RCC 7860 (cell line): Measurements from ENCODE around the gene BLVRB.
A peak's percentile ranks its signal among the peaks of the same experiment; 100 is the strongest.
"Not testable (repeated sequence)": the region's sequence is repeated elsewhere in the genome, so short reads cannot be mapped to it uniquely, and the experiment has no call there.

Experiments
- DNase-seq: peaks from one replicate; pipeline ENCODE4 v3.0.0-alpha.2; 2015; ENCODE audit warnings: low spot score
- FAIRE-seq: peaks from 2 replicates; lab custom pipeline; 2012; peaks lifted over from hg19 to GRCh38; lab: Jason Lieb, UNC

Gene BLVRB

DNA sequence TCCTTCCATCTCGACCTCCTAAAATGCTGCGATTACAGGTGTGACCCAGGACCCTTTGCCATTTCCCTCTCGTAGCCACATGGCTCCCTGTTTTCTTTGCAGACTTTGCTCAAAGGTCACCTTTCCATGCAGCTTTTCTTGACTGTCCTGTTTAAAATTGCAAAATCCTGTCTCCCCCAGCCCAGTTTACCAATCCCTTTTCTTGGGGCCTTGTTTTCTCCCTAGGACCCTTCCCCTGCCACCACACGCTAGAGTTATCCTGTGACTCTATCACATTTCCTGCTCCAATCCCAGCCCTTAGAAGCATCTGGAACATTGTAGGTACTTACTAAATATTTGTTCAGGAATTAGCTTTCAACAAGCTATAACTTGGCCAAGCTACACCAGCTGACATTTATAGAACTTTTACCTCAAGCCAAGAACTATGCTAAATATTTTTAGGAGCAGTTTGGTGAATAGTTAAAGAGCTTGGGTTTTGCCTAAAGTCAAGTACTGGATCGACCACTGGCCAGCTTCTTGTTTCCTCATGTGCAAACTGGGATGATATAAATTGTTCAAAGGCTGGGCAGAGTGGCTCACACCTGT lies 12.3 kb downstream of the BLVRB start:
- DNase-seq, result no peak
- no peak for FAIRE-seq

DNA sequence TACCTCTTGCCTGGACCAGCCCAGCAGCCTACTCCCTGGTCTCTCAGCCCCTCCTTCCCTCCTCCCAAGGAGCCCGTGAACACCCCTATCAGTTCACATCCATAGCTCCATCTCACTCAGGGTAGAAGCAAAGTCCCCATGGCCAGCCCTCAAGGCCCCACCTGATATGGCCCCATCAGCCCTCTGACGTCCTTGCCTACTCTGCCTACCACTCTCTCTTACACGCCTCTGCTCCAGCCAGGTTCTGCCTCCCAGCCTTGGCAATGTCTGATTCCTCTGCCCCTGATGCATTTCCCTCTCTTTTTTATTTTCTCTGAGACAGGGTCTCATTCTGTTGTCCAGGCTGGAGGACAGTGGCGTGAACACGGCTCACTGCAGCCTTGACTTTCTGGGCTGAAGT lies 13.5 kb downstream of the BLVRB start:
- FAIRE-seq (no peak), DNase-seq (no peak)

DNA sequence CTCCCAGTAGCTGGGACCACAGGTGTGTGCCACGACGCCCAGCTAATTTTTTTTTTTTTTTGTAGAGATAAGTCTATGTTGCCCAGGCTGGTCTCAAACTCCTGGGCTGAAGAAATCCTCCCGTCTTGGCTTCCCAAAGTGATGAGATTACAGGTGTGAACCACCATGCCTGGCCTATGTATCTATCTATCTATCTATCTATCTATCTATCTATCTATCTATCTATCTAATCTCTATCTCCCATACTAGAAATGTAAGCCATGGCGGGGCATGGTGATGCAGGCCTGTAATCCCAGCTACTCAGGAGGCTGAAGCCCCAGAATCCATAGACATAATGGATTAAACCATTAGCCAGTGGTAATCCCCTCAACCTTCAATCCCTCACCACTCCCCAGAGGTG lies 14.9 kb downstream of the BLVRB start:
- no peak for FAIRE-seq
- no peak for DNase-seq

- DNase-seq (no peak), FAIRE-seq (no peak)
Observed at GRCh38 chr19:40449506-40449905, 16.0 kb downstream of the BLVRB start.

DNA sequence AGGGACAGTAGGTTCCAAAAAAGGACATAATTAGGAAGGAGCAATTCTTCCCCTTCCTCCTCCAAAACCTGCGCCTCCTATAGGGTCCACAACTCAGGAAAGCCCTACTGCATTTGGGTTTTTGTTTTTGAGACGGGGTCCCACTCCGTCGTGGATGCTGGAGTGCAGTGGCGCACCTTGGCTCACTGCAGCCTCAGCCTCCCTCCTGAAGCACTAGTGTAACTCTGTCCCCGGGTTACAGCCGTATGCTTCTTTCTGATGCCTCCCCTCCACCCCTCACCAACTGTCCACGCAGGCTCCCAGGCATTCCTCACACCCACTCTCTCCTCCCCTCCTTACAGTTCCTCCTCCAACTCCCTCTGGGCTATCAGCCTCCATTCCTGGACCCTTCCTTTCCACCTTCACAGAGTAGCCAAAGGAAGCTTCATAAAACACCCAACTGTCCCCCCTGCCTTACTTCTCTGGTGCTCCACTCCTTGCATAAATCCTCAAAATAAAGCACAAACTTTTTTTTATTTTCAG lies 19.2 kb downstream of the BLVRB start:
- no peak for DNase-seq
- FAIRE-seq, result no peak

DNA sequence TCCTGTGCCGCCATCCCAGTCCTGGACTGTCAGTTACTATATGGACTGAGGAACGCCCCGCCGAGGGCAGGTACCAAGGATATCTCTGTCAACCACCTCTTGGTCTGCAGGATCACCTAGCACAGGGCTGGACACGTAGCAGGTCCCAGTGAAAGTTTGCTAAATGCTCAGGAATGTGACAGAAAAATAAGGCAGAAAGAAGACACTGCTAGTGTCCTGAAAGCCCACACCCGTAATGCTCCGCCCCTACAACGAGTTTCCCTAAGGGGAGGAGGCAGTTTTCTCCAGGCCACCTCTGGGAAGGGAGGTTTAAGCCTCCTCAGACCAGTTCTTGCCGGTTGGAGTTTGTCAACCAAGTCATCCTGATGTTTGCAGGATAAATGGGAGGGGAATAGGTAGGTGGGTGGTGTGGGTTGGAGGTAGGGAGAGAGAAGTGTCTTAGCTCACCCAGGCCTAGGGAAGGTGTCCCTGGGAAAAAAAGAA lies 19.7 kb downstream of the BLVRB start:
- no peak for DNase-seq
- FAIRE-seq, result no peak

GRCh38 chr19:40444825-40445312 lies 20.7 kb downstream of the BLVRB start:
- FAIRE-seq (no peak), DNase-seq (no peak)

- DNase-seq (peak; percentile 78), FAIRE-seq (no peak)
Observed at GRCh38 chr19:40444000-40444824, 21.3 kb downstream of the BLVRB start, which contains the start of gene SERTAD3. Gene SERTAD3, minus strand, starts transcription at chr19:40444335. Its CDS starts 2,255 bp downstream, at chr19:40442080.

DNA sequence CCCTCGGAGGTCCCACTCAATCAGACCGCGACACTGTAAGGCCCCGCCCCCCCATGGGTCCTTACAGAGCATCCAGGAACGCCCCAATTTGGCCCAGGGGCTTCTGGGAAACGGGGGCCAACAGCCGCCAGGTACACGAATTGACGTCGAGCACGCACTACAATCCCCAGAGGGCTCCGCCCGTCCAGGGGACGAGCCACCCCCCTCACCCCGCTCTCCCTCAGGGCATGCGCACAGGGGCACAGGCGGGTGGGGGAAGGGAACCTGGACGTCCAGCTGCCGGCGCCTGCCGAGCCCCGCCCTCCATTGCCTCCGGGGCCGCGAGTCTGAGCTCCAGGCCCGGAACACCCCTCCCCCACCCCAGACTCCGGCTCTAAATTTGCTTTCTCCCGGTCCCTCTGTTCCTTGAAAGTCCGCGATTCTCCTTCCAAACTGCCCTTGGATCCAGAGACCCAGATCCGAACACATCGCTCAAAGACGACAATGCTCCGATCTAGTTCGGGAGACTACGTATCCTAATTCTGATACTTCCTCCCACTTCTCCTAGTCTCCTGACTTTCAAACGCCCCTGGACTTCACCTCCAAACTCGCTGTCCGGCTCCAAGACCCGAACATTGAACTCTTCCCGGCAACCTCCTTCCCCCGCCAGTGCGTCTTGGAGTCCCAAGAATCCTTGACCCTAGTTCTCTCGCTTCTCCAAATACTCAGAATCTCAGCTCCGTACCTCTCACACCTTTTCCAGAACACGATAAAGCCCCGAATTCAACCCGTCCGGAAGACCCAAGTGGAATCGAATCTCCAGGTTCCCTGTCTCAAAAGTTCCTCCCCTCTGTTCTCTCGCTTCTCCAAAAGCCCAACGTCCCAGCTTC lies 22.2 kb downstream of the BLVRB start:
- FAIRE-seq, result peak; percentile 80

DNA sequence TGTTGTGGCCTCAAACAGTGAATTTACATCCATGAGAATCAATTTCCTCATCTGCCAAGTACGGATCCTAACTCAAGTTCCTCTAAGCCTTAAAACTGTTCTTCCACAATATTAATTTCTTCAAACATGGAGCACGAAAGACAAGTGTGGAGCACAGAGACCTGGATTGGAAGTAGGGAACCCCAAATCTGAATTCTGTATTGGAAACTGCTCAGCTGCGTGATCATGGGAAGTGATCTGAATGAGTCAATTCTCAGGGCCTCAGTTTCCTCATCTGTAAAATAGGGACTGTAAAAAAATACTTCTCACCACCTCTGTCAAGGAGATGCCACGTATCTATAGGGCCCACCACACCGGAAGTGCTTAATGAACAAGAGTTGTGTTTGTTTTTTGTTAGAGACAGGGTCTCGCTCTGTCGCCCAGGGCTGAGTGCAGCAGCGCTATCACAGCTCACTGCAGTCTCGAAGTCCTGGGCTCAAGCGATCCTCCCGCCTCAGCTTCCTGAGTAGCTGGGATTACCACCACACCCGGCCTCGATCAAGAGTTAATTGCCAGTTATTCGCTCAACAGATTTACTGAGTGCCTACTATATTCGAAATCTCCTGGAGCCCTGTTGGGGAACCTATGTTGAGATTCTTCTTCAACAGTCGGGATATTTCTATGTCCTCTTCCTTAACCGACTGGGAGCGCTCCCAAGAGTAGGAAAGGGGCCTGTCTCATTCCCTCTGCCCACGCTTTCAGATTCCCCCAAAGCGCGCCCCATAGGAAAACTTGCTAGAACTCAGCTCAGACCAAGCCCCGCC lies 23.0 kb downstream of the BLVRB start:
- no peak for DNase-seq
- no peak for FAIRE-seq

More for the DNA sequence above, 22.2 kb downstream of the BLVRB start:
- DNase-seq, result peak; percentile 97

GRCh38 chr19:40441719-40442253 lies 23.8 kb downstream of the BLVRB start:
- no peak for FAIRE-seq
- DNase-seq, result no peak

GRCh38 chr19:40438284-40438683 lies 27.3 kb downstream of the BLVRB start:
- FAIRE-seq, result no peak
- DNase-seq, result no peak

GRCh38 chr19:40433391-40434216 lies 31.9 kb downstream of the BLVRB start:
- FAIRE-seq, result no peak

GRCh38 chr19:40432760-40433159 lies 32.8 kb downstream of the BLVRB start:
- not testable (repeated sequence) for FAIRE-seq

More at GRCh38 chr19:40433391-40434216, 31.9 kb downstream of the BLVRB start:
- DNase-seq, result peak; percentile 55

DNA sequence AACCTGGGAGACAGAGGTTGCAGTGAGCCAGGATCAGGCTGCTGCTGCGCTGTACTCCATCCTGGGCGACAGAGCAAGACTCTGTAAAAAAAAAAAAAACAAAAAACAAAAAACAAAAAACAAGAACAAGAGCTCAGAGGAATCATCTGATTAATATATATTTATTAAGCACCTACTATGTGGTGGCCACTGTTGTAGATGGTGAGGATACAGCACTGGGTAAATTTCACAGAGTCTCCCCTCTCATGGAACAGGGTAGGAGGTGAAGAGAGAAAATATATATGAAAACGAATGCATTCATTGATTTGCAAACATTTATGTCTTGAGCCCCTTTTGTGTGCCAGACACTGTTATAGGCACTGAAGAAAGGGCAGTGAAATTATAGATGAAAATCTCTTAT lies 33.8 kb downstream of the BLVRB start:
- DNase-seq (no peak), FAIRE-seq (no peak)

More at GRCh38 chr19:40432760-40433159, 32.8 kb downstream of the BLVRB start:
- DNase-seq, result not testable (repeated sequence)

GRCh38 chr19:40430242-40430641 lies 35.3 kb downstream of the BLVRB start:
- FAIRE-seq, DNase-seq: not testable (repeated sequence)

DNA sequence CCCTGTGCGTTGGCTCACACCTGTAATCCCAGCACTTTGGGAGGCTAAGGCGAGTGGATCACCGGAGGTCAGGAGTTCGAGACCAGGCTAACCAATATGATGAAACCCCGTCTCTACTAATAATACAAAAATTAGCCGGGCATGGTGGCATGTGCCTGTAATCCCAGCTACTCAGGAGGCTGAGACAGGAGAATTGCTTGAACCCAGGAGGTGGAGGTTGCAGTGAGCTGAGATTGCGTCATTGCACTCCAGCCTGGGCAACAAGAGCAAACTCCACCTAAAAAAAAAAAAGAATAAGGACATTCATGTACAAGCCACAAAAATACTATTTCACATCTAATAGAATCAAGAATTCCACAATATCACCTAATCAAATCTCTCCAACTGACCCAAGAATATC lies 37.3 kb downstream of the BLVRB start:
- DNase-seq, FAIRE-seq: not testable (repeated sequence)

DNA sequence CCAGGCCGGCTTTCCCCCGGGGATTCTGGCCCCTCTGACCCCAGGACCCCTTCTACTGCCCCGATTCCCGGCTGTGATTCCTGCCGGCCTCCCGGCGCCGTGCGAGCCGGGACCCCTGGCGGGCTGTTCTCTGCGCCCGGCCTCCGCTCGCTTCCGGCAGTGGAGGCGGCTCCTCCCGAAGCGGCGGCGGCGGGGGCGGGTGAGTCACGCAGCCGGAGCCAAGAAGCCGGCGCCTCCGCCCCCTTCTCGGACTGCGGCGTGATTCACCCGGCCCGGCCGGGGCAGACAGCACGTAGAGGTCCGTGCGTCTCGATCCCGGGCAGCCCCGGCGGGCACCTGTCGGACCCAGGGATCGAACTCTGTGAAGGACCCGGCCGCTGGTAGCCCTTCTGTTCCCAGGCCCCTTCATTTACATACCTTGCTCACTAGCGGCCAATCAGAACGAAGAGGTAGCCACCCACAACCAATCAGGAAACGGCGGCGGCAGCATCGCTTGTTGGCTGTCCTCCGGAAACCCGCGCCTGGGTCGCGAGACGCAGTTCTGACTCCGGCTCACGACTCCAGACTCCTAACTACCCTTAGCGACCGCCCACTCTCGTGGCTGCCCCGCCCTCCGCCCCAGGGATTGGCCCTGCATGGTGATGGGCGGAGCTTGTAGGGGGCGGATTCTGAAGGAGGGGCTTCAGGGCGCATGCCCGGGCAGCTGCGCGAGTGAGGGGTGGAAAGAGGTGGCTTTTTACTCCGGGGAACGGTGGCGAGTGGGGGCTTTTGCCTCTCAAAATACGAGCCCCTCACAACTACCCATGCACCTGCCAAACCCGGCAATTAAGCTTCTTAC lies 39.9 kb downstream of the BLVRB start, which contains the start of gene SERTAD1:
SERTAD1 (minus strand) TSS at position 543 of the 838 bp plus-strand sequence. CDS start 2,446 bp downstream, outside the sequence.
- DNase-seq (peak; percentile 95), FAIRE-seq (peak; percentile 81)
